ENCODE data around the gene PAK1. TPM values are rescaled to one million over a fixed set of nuclear protein-coding genes. Genes with fewer than 3 reads are reported as not detected.

PAK1 gene
- total RNA-seq, 6 donors from 2014 or later = 14.9 to 49.2 (median 30.1) TPM

DNA sequence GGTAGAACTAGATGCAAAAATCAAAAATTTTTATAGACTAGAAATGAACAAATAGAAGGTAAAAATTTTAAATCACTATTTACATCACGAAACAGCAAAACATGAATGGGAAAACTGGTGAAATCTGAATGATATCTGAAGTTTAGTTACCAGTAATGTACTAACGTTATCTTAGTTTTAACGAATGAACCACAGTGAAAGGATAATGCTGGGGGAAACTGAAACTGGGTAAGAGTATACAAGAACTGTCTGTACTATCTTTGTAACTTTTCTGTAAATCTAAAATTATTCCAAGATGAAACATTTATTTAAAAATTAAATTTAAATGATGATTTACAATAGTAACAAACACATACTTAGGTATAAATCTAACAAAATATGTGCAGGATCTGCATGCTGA is 179.9 kb downstream of the PAK1 start:
- H3K27ac ChIP-seq = no peak overlapping the region
- H3K9me3 ChIP-seq = no peaks in the 10 kb centered on the region
- H3K27me3 ChIP-seq = no peaks in the 10 kb centered on the region
- H3K4me3 ChIP-seq = no peak overlapping the region
- no peaks in the 10 kb centered on the region for H3K36me3 ChIP-seq
- H3K4me1 ChIP-seq = no peaks in the 10 kb centered on the region
- WGBS, 2 donors = 89 to 95% methylated on average over 3 of the region's 3 CpGs
- DNase-seq = no peak
- no peak for TF ChIP-seq EP300 (IDR thresholded peaks at IDR 0.05)
- TF ChIP-seq, protein P1, sequence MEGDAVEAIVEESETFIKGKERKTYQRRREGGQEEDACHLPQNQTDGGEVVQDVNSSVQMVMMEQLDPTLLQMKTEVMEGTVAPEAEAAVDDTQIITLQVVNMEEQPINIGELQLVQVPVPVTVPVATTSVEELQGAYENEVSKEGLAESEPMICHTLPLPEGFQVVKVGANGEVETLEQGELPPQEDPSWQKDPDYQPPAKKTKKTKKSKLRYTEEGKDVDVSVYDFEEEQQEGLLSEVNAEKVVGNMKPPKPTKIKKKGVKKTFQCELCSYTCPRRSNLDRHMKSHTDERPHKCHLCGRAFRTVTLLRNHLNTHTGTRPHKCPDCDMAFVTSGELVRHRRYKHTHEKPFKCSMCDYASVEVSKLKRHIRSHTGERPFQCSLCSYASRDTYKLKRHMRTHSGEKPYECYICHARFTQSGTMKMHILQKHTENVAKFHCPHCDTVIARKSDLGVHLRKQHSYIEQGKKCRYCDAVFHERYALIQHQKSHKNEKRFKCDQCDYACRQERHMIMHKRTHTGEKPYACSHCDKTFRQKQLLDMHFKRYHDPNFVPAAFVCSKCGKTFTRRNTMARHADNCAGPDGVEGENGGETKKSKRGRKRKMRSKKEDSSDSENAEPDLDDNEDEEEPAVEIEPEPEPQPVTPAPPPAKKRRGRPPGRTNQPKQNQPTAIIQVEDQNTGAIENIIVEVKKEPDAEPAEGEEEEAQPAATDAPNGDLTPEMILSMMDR (IDR thresholded peaks at IDR 0.05) = no peak
- TF ChIP-seq POLR2A (IDR thresholded peaks at IDR 0.05) = no peak
- TF ChIP-seq POLR2AphosphoS5 (IDR thresholded peaks at IDR 0.05) = no peak
- ATAC-seq (ENCODE audit: low FRiP score in 2 of 2) = no peak

DNA sequence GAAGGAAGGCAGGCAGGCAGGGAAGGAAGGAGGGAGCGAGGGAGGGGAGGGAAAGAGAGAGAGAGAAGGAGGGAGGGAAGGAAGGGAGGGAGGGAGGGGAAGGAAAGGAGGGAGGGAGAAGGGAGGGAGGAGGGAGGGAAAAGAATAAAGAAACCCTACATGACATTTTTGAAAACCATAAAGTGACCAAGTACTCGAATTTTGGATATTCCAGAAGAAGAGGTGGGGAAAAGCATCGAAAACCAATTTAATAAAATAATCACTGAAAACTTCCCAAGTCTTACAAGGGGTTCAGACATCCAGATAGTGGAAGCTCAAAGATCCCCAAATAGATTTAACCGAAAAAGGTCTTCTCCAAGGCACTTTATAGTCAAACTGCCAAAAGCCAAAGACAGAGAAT is 184.2 kb downstream of the PAK1 start:
- H3K36me3 ChIP-seq = no peaks in the 10 kb centered on the region
- no peak for TF ChIP-seq POLR2AphosphoS5 (IDR thresholded peaks at IDR 0.05)
- no peak overlapping the region for H3K27ac ChIP-seq
- no peak for ATAC-seq (ENCODE audit: low FRiP score in 2 of 2)
- H3K4me1 ChIP-seq = no peaks in the 10 kb centered on the region
- no peak overlapping the region for H3K4me3 ChIP-seq
- WGBS, 2 donors = 72 to 80% methylated on average over 4 of the region's 4 CpGs
- H3K27me3 ChIP-seq = no peaks in the 10 kb centered on the region
- no peak for DNase-seq
- H3K9me3 ChIP-seq = no peaks in the 10 kb centered on the region

DNA sequence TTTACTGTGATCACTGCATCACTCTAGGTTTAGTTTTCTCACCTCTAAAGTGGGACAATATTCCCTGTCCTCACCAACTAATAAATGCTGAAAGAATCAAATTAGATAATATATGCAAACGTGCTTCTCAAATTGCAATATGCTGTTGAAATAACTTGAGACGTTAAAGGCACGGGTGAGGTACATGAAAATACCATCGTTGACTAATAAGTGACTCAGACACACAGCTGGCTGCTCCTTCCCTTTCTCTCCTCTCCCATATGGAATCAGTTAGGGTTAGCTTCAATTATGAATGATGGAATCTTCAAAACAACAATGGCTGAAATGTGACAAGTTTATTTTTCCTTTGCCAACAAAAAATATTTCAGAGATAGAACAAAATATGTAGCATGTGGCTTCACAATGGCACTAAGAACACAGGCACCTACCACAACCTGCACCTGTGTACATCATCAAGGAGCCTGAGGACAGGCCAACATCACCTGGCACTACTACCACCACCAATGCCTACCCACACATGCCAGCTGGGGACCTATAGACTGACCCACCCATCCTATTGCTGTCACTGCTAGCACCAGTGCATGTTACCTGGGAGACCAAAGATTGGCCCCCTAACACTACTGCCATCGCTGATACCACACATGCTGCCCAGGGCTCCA is 186.2 kb downstream of the PAK1 start:
- WGBS, 2 donors = 63 to 70% methylated on average over 5 of the region's 5 CpGs
- no peak for TF ChIP-seq POLR2A (IDR thresholded peaks at IDR 0.05)
- TF ChIP-seq EP300 (IDR thresholded peaks at IDR 0.05) = no peak
- TF ChIP-seq POLR2AphosphoS5 (IDR thresholded peaks at IDR 0.05) = no peak
- TF ChIP-seq, protein P1 (IDR thresholded peaks at IDR 0.05) = no peak
- ATAC-seq (ENCODE audit: low FRiP score in 2 of 2) (peak in 1 of 2 donors; percentile 59), DNase-seq (no peak)
- Histone ChIP-seq H3K27ac (no peak overlapping the region), H3K36me3 (no peaks in the 10 kb centered on the region), H3K27me3 (no peaks in the 10 kb centered on the region), H3K9me3 (no peaks in the 10 kb centered on the region), H3K4me1 (no peaks in the 10 kb centered on the region), H3K4me3 (no peak overlapping the region)

DNA sequence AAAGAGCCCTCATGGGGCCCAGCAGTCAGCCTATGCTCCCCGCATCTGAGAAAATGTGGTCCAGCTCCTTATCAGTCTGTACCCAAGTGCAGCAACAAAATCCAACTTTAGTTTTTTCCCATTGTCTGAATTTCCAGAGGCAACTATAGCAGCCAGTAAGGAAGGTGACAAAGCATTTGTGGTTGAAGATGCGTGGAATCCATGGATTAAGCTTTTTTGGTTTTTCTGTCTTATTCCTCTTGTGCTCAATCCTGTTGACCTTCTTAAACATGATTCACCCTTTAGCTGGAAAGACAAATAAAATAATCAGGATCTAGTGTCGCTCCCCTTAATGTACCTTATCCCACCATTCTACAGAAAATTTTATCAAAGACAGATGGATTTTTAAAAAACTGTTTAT is 186.8 kb downstream of the PAK1 start:
- TF ChIP-seq EP300 (IDR thresholded peaks at IDR 0.05) (no peak), POLR2AphosphoS5 (IDR thresholded peaks at IDR 0.05) (no peak), POLR2A (IDR thresholded peaks at IDR 0.05) (no peak)
- TF ChIP-seq, protein P1 (IDR thresholded peaks at IDR 0.05) = no peak
- H3K4me1 ChIP-seq = no peaks in the 10 kb centered on the region
- DNase-seq (no peak), ATAC-seq (ENCODE audit: low FRiP score in 2 of 2) (no peak)
- H3K36me3 ChIP-seq = no peaks in the 10 kb centered on the region
- no peaks in the 10 kb centered on the region for H3K9me3 ChIP-seq
- no peak overlapping the region for H3K4me3 ChIP-seq
- H3K27ac ChIP-seq = no peak overlapping the region
- 89 to 94% methylated on average over 3 of the region's 3 CpGs for WGBS, 2 donors
- H3K27me3 ChIP-seq = no peaks in the 10 kb centered on the region

DNA sequence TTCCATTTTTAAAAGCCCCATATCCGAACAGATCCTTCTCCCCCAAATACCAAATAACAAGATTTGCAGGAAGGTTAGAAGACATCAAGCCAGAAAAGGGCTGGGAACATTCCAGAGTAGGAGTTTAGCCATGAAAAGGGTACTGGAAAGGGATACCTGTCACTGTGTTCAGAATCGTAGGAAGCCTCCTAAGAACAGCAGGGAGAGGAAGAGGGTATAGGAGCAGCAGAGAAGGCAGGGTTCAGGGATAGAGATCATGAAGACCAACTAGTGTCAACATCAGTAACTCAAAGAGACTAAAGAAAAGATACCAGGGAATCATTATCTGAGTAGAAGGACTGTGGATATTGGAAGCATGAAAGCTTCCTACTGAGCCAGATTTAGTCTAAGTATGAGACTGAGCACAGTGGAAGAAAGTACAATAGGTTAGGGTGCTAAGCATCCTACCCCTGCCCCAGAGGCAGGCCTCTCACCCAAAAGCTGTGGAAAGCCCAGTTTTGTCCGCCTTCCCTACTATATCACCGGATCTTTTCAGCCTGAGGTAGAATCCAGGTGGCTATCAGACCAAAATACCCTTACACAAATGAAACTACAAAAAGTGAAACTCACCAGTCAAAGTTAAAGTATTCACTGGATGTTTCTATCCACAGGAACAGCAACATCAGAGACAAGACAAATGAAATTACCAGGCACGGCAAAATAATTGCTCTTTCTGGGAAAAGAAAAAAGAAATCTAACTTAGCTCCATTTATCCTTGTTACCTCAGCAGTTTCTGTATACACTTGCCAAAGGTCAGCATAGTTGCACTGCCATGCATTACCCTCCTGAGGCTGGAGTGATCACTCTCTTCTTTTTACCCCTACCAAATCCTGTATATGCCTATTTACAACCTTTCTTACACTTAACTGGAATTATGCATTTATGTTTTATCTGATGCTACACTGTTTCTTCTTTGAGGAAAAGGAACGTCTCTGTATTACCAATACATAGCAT is 189.1 kb downstream of the PAK1 start:
- WGBS, 2 donors = 75 to 88% methylated on average over 6 of the region's 6 CpGs
- H3K27me3 ChIP-seq = no peaks in the 10 kb centered on the region
- no peaks in the 10 kb centered on the region for H3K4me1 ChIP-seq
- H3K9me3 ChIP-seq = no peaks in the 10 kb centered on the region
- H3K36me3 ChIP-seq = no peaks in the 10 kb centered on the region
- no peak overlapping the region for H3K27ac ChIP-seq
- TF ChIP-seq, protein P1 (IDR thresholded peaks at IDR 0.05) = no peak
- TF ChIP-seq POLR2AphosphoS5 (IDR thresholded peaks at IDR 0.05) (no peak), POLR2A (IDR thresholded peaks at IDR 0.05) (no peak), EP300 (IDR thresholded peaks at IDR 0.05) (no peak)
- no peak overlapping the region for H3K4me3 ChIP-seq
- ATAC-seq (ENCODE audit: low FRiP score in 2 of 2) (no peak), DNase-seq (no peak)
